NCI-H69 (cell line): ENCODE data around the gene LRRC56.

Experiments
- DNase-seq: peaks from one replicate; lab custom pipeline; 2025; lab: John Stamatoyannopoulos, UW

LRRC56 gene

GRCh38 chr11:539971-540481 lies 2.7 kb downstream of the LRRC56 start:
- DNase-seq: no peak

GRCh38 chr11:540583-541432 lies 3.5 kb downstream of the LRRC56 start:
- DNase-seq: no peak

GRCh38 chr11:541433-541885 lies 4.1 kb downstream of the LRRC56 start:
- DNase-seq: no peak

GRCh38 chr11:544817-545166 lies 7.5 kb downstream of the LRRC56 start:
- no peak for DNase-seq

DNA sequence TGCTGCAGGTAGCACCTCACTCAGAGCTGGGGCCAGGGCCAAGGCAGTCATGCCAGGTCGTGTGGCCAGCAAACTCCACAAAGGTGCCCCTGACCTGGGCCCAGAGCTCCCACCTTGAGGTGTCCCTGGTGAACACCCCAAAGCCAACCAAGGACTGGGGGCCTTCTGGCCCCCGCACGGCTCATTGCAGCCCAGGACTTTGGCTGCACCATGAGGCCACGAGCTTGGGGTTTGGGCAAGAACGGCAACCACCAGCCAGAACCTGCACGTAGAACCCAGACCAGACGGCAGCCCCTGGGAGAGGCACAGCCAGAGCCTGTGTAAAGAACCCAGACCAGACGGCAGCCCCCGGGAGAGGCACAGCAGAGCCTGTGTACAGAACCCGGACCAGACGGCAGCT lies 7.8 kb downstream of the LRRC56 start:
- no peak for DNase-seq

GRCh38 chr11:548700-549603 lies 11.6 kb downstream of the LRRC56 start:
- DNase-seq: no peak

GRCh38 chr11:550021-550745 lies 12.9 kb downstream of the LRRC56 start:
- DNase-seq: no peak

- no peak for DNase-seq
Observed at GRCh38 chr11:550746-551085, 13.4 kb downstream of the LRRC56 start.

GRCh38 chr11:551131-551530 lies 13.8 kb downstream of the LRRC56 start:
- no peak for DNase-seq

DNA sequence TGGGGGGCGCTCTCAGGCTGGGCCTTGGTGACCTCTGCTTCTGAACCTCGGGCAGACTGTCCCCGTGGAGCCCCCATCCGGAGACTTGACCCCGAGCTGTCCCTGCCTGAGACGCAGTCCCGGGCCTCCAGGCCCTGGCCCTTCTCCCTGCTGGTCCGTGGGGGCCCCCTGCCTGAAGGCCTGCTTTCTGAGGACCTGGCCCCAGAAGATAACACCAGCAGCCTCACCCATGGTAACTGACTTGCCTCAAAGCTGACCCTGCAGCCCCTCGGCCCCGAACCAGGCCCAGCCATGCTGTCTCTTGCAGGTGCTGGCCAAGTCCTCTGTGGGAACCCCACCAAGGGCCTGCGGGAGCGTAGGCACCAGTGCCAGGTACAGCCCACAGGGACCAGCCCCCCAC lies 14.3 kb downstream of the LRRC56 start:
- no peak for DNase-seq

DNA sequence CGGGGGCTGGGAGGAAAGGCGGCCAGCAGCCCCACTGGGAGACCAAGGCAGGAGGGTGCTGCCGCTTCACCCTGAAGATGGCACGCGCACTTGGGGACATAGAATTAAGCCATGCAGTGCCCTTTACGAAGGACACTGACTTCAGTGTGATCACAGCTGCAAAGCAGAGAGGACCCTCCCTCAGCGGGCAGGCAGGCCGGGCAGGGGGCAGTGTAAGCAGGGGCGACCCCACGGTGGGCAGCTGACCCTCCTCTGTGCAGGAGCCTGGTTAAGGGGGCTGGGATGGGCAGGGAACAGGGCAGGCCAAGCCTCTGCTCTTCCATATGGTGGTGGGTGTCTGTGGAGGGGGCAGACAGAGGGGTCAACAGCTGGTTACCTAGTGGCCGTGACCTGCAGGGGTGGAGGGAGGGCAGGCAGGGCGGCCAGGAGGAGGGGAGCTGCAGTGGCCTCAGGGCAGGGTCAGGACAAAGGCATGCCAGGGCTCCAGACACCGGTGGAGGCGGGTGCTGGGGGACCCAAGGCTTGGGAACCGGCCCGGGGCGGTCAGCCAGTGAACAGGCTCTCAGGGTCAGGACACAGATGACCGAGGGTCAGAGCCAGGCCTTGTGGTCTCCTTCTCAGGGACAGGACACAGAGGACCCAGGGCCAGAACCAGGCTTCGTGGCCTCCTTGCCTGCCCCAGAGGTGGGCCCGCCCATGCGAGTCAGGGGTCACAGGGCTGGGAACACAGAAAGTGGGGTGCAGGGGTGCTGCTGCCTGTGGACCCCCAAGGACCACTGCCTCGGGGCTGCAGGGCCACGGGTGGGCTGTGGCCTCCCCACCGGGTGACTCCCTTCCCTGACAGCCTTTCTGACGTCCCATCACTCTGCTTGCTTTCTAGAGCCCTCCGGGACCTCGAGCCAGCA lies 16.0 kb downstream of the LRRC56 start:
- no peak for DNase-seq

DNA sequence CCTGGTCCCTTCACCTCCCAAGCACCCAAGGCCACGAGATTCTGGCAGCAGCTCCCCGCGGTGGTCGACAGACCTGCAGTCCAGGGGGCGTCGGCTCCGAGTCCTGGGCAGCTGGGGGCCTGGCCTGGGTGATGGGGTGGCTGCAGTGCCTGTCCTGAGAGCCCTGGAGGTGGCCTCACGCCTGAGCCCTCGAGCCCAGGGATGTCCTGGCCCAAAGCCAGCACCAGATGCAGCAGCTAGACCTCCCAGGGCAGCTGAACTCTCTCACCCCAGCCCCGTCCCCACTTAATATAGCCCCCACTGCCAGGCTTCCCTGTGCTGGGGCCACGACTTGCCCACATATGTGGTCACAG lies 16.6 kb downstream of the LRRC56 start:
- peak; percentile 39 for DNase-seq

DNA sequence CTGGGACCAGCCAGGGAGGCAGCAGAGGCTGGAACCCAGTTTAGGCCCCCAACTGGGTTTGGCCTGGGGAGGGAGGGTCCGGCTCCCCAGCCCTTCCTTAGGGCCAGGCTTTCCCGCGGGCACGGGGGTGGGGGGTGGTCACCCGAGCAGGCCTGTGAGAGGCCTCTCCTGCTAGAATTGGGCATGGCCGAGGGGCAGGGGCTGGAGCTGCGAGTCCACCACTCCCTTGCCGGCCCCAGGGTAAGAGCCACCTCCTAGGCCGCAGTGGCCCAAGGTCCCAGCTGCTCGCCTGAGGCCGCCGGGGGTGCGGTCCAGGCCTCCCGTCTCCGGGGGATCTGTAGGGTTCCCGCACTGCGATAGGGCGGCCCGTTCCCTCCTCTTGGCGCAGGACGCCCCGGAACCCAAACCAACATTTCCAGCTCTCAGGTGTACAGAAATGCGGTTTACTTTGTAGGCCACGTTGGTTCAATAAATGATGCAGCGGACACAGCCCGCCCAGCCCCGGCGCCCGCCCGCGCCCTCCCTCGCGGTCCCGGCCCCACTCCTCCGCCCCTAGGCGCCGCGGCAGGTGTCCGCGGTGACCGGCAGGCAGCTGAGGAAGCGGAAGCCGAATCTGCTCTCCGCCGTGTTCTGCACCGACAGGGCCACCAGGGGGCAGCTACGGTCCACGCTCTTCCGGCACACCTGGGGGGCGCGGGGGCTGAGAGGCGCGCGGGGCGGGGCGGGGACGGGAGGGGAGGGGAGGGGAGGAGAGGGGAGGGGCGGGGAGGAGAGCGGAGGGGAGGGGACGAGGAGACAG lies 17.3 kb downstream of the LRRC56 start:
- peak; percentile 96 for DNase-seq

DNA sequence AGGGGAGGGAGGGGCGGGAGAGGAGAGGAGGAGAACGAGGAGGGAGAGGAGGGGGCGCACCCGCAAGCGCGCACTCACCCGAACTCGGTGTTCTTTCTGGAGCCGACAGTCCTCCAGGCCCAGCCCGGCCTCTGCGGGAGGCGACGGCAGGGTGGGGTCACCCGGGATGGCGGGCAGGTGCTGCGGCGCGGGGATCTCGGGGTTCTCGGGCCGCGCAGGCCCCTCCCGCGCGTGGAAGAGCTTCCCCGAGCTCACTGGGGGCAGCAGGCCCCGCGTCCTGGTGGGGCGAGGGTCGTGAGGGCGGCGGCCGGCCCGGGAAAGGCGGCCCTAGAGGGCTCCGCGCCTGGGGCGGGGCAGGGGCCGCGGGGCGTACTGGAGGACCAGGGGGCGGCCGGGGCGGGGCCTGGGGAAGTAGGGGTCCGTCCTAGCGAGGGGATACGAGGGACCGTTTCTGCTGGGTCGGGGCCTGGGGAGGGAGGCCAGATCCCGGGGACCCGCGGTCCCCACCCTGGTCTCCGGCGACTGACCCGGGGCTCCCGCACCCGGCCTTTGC lies 18.0 kb downstream of the LRRC56 start:
- DNase-seq: no peak

DNA sequence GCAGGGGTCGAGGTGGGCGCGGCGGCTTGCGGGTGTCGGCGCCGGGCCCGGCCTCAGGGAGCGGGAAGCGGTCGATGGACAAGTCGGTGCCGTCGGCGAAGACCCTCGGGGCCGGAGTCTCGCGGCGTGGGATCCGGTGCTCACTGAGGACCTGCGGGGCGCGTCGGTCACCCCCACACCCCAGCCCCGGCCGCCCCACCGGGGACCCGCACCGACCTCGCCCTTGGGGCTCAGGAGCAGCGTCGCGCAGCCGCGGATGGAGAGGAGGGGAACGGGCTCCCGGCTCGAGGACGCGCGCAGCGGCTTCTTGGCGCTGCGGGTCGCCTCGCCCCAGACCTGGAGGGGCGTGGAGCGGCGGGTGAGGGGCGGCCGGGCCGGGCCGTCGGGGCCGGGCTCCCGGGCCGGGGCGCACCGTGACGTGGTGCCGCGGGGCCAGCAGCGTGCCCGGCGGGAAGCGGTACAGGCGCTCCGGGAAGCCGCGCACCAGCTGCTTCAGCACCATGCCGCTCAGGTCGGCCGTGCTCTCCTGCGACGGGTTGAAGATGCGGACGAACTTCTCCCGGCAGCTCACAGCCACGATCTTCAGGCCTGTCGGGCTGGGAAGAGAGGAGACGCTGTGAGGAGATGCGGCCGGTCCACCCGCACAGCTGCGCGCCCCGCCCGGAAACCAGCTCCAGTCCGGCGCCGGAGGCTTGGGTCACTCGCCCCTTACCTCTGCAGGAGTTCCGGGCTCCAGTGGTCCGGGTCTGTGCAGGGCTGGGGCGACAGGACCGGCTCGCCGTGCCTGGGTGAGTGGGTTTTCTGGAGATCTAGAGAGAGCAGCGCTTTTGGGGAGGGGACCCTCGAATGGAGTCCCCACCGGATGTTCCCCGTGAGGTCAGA lies 18.7 kb downstream of the LRRC56 start:
- DNase-seq: peak; percentile 64

DNA sequence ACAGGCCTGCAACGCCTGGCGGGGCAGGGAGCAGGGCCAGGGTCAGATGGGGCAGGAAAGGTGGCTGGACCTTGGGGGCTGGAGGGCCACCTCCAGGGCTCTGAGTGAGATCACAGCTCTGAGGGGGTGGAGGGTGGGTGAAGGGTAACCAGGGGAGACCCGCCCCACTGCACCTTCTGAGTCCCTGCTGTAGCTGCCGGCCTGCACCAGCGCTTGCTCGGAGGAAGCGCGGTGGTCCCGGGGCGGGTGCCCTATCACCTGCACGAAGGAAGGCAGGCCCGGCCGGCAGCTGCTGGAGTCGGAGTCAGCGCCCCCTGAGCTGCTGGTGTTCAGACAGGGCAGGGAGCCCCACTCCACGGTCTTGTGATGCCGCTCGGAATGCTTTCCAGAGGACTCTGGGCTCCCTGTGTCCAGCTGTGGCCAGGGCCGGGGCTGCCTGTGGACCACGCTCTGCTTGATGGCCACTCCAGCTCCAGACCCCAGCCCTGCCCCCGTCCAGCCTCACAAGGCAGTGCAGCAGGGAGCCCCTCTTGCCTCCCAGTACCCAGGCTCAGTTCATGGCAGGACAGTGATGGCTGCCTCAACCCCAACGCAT lies 19.4 kb downstream of the LRRC56 start:
- no peak for DNase-seq

DNA sequence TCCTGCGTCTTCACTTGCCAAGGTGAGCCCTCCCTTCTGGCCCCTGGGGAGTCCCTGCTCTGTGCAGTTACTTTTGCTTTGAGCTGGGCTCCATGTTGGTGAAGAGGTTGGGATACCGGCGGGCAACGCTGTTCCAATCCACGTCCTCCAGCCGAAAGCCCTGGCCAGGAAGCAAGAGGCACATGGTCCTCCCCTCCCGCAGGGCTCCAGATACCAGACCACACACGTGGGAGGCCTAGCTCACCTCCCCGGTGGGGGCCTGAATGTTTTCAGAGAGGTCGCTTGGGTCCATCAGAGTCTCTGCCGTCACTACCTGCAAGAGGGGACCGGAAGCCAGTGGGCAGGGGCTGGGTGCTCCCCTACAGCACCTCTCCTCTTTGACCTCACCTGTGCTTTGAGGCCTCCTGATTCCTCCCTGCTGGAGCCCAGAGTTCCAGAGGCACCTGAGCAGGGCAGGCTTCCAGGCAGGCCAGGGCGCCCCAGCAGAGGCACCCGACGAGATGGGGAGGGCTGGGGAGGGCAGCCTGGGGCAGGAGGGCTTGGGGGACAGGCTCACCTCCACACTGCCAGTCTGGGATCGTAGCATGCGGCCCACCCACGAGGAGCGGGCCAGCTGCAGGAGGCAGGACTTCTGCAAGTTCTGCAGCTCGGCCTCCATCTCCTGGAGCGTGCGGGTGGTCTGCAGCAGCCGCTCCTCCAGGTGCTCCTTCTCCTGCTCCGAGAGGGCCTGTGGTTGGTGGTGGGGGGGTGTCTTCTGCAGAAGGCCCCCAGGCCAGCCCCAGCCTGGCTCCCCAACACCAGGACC lies 20.2 kb downstream of the LRRC56 start:
- DNase-seq: no peak

GRCh38 chr11:558503-558902 lies 21.2 kb downstream of the LRRC56 start:
- no peak for DNase-seq
